ENCODE measurements around the gene GCHFR.
A peak's percentile ranks its signal among the peaks of the same experiment; 100 is the strongest.

The GCHFR gene

DNA sequence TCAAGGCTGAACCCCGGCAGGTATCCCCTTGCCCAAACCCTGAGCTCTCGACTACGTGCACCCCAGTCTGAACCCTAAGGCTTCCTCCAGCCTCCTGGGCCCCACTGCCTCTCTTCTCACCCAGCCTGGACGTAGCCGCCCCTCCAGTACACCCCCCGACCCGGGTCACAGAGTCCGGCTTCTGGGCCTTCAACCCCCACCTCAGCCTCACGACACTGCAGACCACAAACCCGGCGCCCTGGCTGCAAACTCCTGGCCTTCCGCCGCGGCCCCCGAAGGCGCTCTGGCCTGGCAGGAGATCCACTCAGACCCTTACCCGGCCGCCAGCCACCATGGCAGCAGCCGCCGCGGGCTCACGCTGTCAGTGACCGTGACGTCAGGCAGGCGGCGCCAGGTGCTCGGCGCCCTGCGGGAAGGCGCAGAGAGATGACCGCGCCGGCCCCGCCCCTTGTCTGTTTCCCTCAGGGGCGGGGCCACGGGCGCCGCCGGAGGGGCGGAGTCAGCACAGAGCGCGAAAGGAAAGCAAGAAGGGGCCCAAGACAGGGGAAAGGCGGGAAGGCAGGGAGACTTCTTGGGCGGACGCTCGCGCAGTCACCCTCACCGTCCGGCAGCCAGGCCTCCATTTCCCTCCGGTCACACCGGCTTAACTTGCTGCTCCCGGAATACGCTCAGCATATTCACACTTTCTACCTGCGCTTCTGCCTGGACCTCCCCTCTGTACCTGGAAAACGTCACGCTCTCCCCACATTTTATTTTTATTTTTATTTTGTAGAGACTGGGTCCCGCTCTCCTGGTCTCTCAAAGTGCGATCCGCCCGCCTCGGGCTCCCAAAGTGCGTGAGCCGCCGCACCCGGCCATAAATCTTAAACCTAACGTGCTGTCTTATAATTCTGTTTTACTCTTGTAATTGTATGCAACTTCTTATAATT lies 8.7 kb upstream of the GCHFR start, which contains the start of gene RMDN3:
Gene RMDN3 (minus strand): TSS at position 372 of the 929 bp plus-strand sequence. CDS start 471 bp downstream, outside the sequence.
- peak; percentile 97 for DNase-seq (ENCODE audit: low spot score)

DNA sequence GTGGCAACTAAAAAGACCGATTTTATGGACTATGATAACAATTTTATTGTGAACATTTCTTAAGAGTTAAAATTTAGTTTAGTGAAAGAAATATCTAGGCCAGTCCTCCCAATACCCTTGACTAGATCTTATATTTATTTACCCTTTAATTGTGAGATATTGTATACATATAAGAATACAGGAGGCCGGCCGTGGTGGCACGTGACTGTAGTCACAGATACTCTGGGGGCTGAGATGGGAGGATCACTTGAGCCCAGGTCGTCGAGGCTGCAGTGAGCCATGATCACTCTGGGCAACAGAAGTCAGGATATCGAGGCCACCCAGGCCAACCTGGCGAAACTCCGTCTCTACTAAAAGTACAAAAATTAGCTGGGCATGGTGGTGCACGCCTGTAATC lies 8.1 kb upstream of the GCHFR start:
- no peak for DNase-seq (ENCODE audit: low spot score)

DNA sequence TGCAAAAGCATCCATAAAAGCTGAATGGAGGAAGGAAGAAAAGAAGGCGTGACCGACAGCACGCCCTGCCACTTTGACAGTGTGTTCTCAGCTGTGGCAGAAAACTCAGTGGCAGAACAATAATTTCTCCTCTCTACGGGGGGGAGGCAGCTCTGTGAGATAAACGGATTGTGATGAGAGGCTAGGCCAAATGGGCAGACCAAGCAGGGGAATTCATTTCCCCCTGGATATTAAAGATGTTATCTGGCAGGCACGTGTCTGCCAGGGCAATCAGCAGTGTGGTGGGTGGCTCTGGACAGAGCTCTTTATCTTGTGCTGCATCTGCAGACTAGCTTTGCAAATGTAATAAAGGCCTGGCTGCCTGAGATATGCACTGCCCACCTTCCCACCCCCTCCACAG lies 6.9 kb upstream of the GCHFR start:
- DNase-seq (ENCODE audit: low spot score): no peak

DNA sequence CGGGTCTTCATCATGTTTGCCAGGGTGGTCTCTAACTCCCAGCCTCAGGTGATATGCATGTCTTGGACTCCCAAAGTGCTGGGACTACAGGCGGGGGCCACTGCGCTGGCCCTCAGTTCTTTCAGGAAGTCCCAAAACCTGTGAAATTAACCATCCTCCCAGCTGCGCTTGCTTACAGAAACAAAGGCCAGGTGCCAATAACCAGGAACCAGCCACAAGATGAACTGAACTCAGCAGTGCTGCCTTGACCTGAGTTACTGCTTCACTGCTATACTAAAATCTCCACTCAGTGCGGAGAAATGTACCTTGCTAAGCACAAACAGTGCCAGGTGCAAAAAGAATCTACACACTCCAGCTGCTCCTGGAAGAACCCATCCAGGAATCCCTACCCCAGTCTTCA lies 3.9 kb upstream of the GCHFR start:
- DNase-seq (ENCODE audit: low spot score): no peak

DNA sequence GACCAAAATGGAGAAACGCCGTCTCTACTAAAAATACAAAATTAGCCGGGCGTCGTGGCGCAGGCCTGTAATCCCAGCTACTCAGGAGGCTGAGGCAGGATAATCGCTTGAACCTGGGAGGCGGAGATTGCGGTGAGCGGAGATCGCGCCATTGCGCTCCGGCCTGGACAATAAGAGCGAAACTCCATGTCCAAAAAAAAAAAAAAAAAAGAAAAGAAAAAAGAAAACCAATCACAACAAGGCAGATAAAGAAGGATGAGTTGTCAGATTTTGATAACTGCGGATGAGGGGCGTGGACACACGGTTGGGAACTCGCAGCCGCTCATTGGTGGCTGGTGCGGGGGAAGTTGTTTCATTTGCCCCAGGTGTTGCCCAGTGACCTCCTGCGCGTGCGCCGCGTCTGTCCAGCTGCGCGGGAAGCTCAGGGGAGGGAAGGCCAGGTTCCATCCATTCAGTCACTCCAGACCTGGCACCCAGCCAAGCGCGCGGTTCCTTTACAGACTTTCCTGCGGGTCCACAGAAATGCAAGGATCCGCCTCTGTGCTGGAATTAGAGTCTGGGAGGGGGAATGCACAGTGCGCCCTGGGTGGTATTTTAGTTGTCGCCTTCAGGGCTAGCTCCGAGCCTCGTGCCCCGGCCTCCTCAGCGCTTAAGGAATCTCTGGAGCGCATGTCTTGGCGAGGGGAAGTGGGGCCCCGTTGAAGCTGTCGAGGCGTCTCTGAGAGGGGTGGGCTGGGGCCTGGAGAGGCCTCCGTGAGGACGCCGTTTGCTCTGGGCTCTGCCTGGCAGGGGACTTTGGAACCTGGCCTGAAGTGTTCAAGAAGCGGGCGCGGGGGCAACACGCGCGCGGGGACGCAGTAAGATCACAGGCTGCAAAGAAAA lies 708 bp upstream of the GCHFR start:
- DNase-seq (ENCODE audit: low spot score): peak; percentile 26

DNA sequence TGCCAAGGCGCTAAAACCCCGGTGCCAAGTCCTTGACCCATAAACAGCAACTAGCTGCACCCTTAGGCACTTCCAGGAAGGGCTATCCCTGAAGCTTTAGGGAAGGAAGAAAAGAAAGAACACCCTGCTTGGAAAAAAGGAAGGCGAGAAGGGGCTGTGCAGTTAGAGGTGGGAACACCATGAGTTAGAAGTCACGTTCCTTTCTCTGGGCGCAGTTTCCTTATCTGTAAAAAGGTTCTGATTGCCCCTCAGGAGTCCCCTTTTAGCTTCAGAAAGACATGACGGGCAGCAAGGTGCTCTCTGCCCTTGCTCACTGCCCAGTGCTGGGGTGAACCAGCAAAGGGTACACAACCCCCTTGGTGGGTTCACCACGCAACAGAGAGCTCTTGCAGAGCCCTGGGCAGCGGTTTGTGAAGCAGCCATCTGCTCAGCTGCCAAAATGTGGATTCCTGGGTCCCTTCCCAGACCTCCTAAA lies 798 bp downstream of the GCHFR start:
- no peak for DNase-seq (ENCODE audit: low spot score)

DNA sequence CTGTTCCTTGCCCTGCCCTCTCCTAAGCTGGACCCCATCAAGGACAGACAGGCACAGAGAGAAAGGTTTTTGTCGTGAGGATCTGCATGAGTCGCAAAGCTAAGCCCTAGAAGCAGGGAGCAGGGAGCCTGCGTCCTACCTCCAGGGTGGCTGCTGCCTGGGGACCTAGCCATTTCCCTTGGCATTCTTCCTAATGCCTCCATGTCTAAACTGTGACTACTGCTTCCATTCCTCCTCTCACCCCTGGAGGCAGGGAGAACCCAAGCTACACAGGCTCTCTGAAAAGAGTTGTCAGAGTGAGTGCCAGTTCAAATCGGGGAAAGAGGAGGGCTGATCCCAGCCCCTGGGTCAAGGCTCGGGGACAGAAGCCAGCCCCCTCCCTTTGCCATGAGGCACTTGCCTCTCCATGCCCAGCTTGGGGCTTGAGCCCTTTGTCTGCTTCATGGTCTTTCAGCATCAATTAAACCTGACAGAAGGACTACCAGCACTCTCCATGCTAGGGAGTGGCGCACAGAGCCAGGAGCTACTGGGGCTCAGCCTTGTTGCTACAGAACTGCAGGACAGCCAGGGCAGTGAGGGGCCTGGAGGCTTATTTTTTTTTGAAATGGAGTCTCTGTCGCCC lies 2.4 kb downstream of the GCHFR start:
- peak; percentile 40 for DNase-seq (ENCODE audit: low spot score)

DNA sequence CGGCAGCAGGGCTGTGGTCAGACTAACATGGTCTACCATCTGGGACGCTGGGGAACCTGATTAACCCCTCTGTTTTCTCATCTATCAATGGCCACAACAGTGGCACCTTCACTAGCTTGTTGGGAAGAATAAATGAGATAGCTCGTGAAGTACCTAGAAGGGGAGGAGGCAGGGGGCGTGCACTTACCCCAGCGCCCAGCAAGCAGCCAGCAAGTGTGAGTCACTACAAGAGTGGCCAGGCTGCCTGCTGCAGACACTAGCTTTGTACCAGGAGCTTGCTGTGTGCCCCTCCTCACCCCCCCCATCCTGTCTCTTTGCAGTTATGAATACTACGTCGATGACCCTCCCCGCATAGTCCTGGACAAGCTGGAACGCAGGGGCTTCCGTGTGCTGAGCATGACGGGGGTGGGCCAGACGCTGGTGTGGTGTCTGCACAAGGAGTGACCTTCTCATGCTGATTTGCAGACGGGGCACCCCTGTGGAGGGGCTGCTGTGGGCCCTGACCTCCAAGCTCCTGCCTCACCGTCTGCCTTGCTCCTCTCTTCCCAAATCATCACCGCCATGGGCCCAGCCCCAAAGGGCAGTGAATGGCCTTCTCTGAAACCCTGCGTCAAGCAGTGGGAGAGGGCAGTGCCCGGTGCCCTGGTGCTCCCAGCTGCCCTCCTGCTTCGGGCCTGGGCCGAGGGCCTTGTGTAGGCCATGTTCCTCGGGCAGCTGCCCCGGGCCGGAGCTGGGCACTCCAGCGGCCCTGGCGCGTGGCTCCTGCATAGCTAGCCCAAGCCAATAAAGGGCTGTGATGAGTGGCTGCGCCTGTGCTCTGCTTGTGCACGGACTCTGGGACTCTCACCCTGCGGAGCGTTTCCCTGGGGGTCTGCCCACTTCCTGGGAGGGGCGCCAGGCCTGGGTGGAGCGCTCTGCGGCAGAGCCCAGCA lies 3.3 kb downstream of the GCHFR start:
- DNase-seq (ENCODE audit: low spot score): peak; percentile 29

DNA sequence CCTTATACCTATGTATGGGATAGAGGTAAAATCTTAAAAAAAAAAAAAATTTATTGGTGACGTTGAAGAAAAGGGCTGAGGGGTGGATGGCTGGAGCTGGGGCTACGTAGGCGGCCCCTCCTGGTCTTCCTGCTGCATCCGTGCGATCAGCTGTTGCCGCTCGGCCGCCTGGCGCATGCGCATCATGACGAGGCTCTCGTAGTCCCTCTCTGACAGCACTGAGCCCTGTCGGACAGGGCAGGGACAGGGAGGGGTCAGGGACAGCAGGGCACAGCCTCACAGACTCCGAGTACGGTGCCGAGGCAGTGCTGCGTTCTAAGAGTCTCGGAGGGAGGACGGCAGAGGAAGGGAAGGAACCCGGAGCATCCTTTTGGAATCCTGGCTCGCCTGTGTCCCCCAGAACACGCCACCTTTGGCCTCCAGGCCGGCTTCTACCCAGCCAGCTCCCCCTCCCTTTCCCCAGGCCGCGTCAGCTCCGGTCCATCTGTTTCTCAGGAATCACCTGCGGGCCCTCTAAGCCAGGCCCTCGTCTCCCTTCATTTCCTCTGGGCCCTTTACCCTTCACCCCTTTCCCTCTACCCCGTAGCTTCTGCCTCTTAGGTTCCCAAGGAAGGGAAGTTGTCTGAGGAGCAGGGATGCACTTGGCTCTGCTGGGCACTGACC lies 4.1 kb downstream of the GCHFR start:
- no peak for DNase-seq (ENCODE audit: low spot score)

DNA sequence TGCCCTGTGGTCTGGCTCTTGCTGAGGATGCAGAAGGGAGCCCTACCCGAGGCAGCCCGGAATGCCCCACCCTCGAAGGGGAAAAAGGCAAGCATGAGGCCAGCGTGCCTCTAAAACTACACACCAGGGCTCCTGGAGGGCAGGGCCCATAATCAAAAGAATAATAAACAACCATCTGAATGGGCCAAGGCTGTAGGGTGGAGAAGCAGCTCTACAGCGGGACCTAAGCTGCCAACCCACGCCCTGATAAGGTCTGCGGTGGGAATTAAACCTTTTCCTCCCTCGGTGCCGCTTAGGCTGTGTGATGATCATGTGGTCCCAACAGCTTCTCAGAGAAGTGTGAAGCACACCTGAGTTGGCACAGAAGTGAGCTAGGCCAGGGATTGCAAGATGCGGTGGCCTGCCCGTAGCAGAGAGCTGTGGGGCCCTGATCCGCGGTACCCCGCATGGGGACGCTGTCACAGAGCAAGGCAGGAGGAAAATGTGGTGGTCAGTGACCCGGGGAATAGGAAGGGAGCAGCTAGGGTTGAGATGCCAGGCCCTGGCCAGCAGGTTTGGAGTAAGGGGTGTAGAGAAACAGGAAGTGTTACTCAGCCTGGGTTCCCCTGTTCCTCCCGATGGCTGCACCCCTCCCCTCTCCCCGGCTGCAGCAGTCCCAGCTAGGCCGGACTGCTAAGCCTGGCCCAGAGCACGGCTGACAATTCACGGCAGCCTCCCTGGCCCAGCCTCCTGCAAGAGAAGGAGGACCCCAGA lies 4.8 kb downstream of the GCHFR start:
- no peak for DNase-seq (ENCODE audit: low spot score)

DNA sequence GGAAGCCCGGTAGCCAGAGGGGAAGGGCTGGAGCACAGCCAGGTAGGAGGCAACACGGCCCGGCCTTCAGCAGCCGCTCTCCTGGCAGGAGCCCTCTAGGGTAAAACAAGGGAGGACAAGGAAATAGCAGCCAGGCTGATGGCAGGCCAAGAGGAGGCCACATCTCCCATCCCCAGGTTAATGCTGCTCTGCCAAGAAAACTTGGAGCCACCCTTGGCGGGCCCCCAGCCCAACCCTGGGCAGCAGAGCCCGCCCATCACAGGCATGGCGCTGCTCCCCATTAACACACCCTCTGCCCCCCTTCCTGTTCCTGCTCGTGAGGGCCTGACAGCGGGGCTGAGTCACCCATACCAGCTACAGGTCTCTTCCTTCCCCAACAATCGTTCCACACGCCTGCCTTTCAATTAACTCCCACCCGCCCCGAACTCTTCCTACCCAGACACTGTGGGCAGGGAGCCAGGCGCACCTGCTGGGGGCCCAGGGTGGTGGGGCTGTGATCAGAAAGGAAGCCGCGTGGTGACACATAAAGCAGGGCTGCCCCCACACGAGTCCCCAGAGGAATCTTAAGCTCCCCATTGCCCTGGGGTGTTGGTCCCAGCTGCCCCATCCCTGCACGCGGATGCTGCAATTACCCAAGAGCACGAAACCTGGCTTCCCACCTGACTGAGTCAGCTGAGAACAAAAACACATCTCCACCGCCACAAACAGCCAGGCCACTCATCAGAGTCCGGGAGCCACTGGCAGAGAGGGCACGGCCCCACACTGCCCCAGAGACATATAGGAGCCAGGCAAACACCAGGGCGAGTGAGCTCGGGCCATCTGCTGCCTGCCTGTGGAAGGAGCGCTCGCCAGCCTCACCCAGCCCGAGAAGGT lies 5.6 kb downstream of the GCHFR start, which contains the start of gene C15orf62:
Gene C15orf62 (plus strand): TSS at position 707 of the 873 bp plus-strand sequence. CDS start 516 bp downstream, outside the sequence.
- DNase-seq (ENCODE audit: low spot score): no peak

DNA sequence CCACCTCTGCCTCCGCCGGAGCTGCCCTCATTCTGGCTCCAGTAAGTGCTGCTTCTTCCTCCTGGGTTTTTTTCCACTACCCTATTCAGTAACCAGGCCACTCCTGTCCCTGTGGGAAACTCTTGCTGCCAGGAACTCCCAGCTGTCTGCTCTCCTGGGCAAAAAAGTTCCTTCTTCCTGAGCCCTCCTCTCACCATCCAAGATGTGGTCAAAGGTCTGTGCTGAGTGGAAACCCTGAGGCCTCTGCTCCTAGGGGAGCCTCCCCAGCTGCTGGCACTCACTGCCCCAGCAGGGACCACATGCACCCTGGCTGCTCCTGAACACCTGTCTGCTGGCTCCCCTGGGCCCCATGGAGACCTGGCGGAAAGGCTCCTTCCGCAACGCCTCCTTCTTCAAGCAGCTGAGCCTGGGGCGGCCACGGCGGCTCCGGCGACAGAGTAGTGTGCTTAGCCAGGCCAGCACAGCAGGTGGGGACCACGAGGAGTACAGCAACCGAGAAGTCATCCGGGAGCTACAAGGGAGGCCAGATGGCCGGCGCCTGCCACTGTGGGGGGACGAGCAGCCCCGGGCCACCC lies 6.4 kb downstream of the GCHFR start:
- no peak for DNase-seq (ENCODE audit: low spot score)

DNA sequence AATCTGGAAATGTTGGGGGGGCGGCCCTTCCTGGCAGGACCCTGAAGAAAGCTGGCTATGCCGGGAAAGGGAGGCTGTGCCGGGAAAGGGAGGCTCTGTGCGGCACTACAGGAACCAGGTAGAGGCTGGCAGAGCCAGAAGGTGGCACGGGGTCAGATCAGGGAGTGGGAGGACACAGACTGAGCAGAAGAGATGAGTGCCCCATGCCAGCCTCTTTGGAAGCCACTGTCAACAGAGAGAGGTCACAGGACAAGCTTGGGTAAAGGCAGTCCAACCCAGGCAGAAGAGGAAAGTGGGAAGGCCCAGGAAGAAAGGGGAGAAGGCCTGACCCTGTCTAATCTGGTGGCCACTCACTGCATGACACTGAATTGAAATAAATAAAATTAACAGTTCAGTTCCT lies 7.4 kb downstream of the GCHFR start:
- no peak for DNase-seq (ENCODE audit: low spot score)

DNA sequence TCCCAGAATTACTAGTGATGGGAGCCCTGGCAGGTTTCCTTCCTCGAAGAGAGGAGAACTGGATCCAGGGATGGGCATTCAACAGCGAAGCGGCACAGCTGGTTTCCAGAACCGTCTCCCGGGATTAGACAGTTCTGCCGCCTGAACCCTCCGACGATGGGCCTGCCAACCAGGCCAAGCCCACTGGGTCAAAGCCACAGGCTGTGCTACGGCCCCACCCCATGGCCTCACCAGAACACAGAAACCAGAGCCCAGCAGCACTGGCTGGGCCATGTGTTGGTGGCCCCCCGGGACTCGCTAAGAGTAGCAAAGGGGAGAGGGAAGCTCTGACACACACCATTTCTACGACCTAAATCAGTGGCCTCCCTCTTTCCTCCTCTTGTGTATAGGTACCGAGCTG lies 8.1 kb downstream of the GCHFR start:
- no peak for DNase-seq (ENCODE audit: low spot score)

DNA sequence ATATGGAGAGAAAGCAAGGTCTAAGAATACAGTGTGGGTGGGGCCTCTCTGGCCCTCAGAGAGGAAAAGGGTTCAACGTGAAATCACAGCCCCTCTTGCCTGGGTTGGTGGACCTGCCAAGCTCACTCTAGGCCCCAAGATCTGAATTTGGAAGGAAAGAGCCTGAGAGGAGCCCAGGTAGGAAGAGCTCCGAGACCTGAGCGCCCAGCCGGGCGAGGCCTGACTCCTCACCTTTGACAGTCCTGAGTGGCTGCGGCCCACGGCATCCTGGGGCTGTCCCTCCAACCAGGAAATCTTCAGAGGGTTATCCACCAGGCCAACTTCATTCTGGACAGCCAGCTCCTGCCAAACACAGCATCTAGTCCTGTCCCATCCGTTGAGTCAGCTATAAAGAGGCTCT lies 9.6 kb downstream of the GCHFR start:
- DNase-seq (ENCODE audit: low spot score): no peak

DNA sequence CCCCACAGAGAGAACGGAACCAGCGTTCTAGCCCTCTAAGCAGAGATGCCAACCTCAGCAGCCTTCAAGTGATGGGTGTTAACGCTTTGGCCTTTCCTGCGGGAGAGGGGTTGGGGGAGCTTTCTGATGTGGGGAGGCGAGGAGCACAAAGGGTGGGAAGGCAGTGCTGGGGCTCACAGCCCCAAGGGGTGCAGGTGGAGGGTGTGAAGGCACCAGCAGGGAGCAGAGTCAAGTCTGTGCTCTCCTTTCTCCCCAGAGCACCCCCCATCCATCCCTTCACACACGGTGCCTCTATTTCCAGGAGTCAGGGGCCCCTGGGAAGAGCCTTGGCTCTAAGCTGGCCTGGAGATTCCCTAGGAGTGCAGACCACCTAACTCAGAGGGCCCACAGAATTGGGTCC lies 10.0 kb downstream of the GCHFR start:
- DNase-seq (ENCODE audit: low spot score): no peak

DNA sequence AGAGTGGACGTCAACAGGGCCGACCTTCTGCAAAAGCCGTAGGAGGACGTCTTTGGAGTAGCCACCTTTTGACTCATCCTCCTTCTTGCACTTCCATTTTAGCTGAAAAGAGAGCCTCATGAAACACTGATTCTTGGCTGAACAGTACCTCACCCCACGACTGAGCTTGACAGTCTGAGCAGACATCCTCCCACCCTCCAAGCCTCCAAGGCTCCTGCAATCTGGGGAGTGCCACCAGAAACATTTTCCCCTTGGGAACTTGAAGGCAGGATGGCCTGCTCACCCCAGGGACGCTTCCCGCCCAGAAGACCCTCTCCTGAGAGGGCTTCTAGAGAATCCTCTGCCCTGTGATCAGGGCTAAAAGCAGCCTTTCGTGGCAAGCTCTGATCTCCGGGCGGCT lies 11.1 kb downstream of the GCHFR start:
- DNase-seq (ENCODE audit: low spot score): no peak
